GM21737 (cell line): ENCODE data around the gene NPTN.
A peak's percentile ranks its signal among the peaks of the same experiment; 100 is the strongest.
"Not testable (repeated sequence)": the region's sequence is repeated elsewhere in the genome, so short reads cannot be mapped to it uniquely, and the experiment has no call there.

Experiments used
- ATAC-seq: cut with Tn5 transposase; IDR thresholded peaks from one replicate; pipeline ENCODE4 v1.9.1; 2021; ENCODE audit warnings: mild to moderate bottlenecking, moderate library complexity; ENCODE audit not compliant: unreplicated experiment

NPTN gene

GRCh38 chr15:73633111-73633990 is at the start of gene NPTN:
Gene NPTN (minus strand): TSS chr15:73633389. CDS start chr15:73633215, 174 bp downstream.
- ATAC-seq: peak; percentile 88

- no peak for ATAC-seq
These were observed 49.5 kb upstream of the NPTN start for GRCh38 chr15:73682600-73683090.

- no peak for ATAC-seq
These were observed 48.8 kb upstream of the NPTN start for GRCh38 chr15:73681856-73682599.

- ATAC-seq: no peak
These were observed 47.9 kb upstream of the NPTN start for GRCh38 chr15:73681063-73681462.

GRCh38 chr15:73680549-73680948 is 47.4 kb upstream of the NPTN start:
- ATAC-seq: no peak

- ATAC-seq: no peak
These were observed 46.8 kb upstream of the NPTN start for GRCh38 chr15:73679964-73680363.

GRCh38 chr15:73679180-73679579 is 46.0 kb upstream of the NPTN start:
- ATAC-seq: no peak

- ATAC-seq: no peak
These were observed 45.3 kb upstream of the NPTN start for GRCh38 chr15:73678498-73678897.

GRCh38 chr15:73677733-73678132 is 44.5 kb upstream of the NPTN start:
- no peak for ATAC-seq

- ATAC-seq: no peak
These were observed 44.0 kb upstream of the NPTN start for GRCh38 chr15:73677146-73677607.

GRCh38 chr15:73674587-73674986 is 41.4 kb upstream of the NPTN start:
- no peak for ATAC-seq

- ATAC-seq: no peak
These were observed 27.3 kb upstream of the NPTN start for GRCh38 chr15:73660455-73660854.

- no peak for ATAC-seq
These were observed 25.5 kb upstream of the NPTN start for GRCh38 chr15:73658645-73659044.

GRCh38 chr15:73655724-73656123 is 22.5 kb upstream of the NPTN start:
- no peak for ATAC-seq

GRCh38 chr15:73654659-73655058 is 21.5 kb upstream of the NPTN start:
- no peak for ATAC-seq

GRCh38 chr15:73650416-73651126 is 17.4 kb upstream of the NPTN start:
- ATAC-seq: no peak

- no peak for ATAC-seq
These were observed 14.8 kb upstream of the NPTN start for GRCh38 chr15:73648014-73648295.

GRCh38 chr15:73647259-73648013 is 14.2 kb upstream of the NPTN start:
- no peak for ATAC-seq

GRCh38 chr15:73639464-73639863 is 6.3 kb upstream of the NPTN start:
- ATAC-seq: not testable (repeated sequence)

GRCh38 chr15:73637527-73637926 is 4.3 kb upstream of the NPTN start:
- no peak for ATAC-seq
